ENCODE data around the gene LRRC75A. TPM values are rescaled to one million over a fixed set of nuclear protein-coding genes. Genes with fewer than 3 reads are reported as not detected.

The LRRC75A gene
- total RNA-seq, 6 donors from 2014 or later = 2.1 to 7.3 (median 5.2) TPM

Small RNA genes lying within 50 kb of the gene (small RNA-seq; reads per million reads assigned to genes)
- gene SNORD49A = 0 reads per million in 4 donors
- 0 reads per million in 4 donors for gene SNORD65

Other genes starting within 250 kb of the LRRC75A start
- gene CENPV, start 138.7 kb downstream of the LRRC75A start, total RNA-seq = 10 to 100 TPM in 4 of 6 donors, 1 to 10 TPM in 2; 3.4 to 30.4 (median 11.1) TPM
- 1,000 to 10,000 TPM in 3 of 6 donors, 100 to 1,000 TPM in 3; 281 to 1,666 (median 998) TPM for gene UBB, start 111.1 kb downstream of the LRRC75A start, total RNA-seq
- 100 to 1,000 TPM in 2 of 6 donors, 10 to 100 TPM in 4; 33.4 to 127 (median 48.6) TPM for gene TRPV2, start 76.6 kb downstream of the LRRC75A start, total RNA-seq
- gene ZNF287, start 77.0 kb upstream of the LRRC75A start, total RNA-seq = 1 to 10 TPM in 5 of 6 donors, under 1 TPM in 1; 0.22 to 6.5 (median 3.7) TPM
- gene ZNF624, start 161.7 kb upstream of the LRRC75A start, total RNA-seq = 1 to 10 TPM; 1.4 to 6.0 (median 3.7) TPM
- gene CCDC144A, start 198.0 kb upstream of the LRRC75A start, total RNA-seq = 10 to 100 TPM in 1 of 6 donors, 1 to 10 TPM in 5; 1.1 to 16.9 (median 7.6) TPM